SH-SY5Y (cell line): ENCODE results near the gene RASA2.

ENCODE experiments used
- GATA2 ChIP-seq: IDR thresholded peaks from 2 replicates; pipeline ENCODE4 v1.6.1; 2011; ENCODE audit warnings: mild to moderate bottlenecking, low read depth, low read length
- GATA3 ChIP-seq: IDR thresholded peaks from 2 replicates; pipeline ENCODE4 v1.6.1; 2011; ENCODE audit warnings: low read depth, mild to moderate bottlenecking, low read length, moderate library complexity

DNA sequence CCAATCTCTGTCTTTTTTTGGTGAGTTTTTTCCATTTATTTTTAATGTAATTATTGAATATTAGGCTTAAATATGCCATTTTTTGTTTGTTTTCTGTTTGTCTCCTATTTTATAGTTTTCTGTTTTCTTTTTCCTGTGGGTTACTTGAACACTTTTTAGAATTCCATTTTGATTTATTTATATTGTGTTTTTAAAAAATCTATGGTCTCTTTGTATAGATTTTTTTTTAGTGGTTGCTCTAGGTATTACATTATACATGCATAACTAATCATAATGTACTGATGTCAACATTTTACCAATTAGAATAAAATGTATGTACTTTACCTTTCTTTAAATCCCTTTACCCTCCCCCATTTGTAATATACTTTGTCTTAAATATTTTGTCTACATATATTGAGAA, 56.2 kb downstream of the RASA2 start:
- TF ChIP-seq GATA2, result no peak
- TF ChIP-seq GATA3, result no peak
